ENCODE results near the gene TMEM115.

DNA sequence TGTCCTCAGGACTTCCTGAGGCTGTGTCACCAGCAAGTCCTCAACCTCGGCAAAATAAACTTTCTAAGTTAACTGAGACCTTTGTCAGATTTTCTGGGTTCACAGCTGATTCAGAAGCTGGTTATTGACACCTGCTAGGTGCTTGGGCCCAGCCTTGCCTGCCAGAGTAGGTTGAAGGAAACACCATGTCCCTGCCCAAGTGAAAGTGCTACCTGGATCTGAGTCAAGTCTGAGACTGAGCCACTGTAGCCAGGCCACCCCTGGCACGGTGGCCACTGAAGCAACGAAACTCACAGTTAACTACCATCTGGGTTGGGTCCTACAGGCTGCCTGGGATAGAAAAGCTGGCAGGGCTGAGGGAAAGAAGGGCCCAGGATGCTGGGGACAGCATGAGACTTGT is 45.0 kb downstream of the TMEM115 start:
- TF ChIP-seq, protein P1, sequence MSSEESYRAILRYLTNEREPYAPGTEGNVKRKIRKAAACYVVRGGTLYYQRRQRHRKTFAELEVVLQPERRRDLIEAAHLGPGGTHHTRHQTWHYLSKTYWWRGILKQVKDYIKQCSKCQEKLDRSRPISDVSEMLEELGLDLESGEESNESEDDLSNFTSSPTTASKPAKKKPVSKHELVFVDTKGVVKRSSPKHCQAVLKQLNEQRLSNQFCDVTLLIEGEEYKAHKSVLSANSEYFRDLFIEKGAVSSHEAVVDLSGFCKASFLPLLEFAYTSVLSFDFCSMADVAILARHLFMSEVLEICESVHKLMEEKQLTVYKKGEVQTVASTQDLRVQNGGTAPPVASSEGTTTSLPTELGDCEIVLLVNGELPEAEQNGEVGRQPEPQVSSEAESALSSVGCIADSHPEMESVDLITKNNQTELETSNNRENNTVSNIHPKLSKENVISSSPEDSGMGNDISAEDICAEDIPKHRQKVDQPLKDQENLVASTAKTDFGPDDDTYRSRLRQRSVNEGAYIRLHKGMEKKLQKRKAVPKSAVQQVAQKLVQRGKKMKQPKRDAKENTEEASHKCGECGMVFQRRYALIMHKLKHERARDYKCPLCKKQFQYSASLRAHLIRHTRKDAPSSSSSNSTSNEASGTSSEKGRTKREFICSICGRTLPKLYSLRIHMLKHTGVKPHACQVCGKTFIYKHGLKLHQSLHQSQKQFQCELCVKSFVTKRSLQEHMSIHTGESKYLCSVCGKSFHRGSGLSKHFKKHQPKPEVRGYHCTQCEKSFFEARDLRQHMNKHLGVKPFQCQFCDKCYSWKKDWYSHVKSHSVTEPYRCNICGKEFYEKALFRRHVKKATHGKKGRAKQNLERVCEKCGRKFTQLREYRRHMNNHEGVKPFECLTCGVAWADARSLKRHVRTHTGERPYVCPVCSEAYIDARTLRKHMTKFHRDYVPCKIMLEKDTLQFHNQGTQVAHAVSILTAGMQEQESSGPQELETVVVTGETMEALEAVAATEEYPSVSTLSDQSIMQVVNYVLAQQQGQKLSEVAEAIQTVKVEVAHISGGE (tag by site-specific recombination; conservative IDR thresholded peaks at IDR 0.05; ENCODE audit: low read depth) = no peak
- TF ChIP-seq ZNF223 (tag by site-specific recombination; IDR thresholded peaks at IDR 0.05) (no peak), GLIS1 (tag by site-specific recombination; IDR thresholded peaks at IDR 0.05) (no peak), ZSCAN30 (tag by site-specific recombination; IDR thresholded peaks at IDR 0.05) (no peak), KLF10 (tag by site-specific recombination; IDR thresholded peaks at IDR 0.05) (no peak)
- TF ChIP-seq, protein P2, sequence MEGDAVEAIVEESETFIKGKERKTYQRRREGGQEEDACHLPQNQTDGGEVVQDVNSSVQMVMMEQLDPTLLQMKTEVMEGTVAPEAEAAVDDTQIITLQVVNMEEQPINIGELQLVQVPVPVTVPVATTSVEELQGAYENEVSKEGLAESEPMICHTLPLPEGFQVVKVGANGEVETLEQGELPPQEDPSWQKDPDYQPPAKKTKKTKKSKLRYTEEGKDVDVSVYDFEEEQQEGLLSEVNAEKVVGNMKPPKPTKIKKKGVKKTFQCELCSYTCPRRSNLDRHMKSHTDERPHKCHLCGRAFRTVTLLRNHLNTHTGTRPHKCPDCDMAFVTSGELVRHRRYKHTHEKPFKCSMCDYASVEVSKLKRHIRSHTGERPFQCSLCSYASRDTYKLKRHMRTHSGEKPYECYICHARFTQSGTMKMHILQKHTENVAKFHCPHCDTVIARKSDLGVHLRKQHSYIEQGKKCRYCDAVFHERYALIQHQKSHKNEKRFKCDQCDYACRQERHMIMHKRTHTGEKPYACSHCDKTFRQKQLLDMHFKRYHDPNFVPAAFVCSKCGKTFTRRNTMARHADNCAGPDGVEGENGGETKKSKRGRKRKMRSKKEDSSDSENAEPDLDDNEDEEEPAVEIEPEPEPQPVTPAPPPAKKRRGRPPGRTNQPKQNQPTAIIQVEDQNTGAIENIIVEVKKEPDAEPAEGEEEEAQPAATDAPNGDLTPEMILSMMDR (tag by site-specific recombination; IDR thresholded peaks at IDR 0.05) = no peak
- TF ChIP-seq, protein P3, sequence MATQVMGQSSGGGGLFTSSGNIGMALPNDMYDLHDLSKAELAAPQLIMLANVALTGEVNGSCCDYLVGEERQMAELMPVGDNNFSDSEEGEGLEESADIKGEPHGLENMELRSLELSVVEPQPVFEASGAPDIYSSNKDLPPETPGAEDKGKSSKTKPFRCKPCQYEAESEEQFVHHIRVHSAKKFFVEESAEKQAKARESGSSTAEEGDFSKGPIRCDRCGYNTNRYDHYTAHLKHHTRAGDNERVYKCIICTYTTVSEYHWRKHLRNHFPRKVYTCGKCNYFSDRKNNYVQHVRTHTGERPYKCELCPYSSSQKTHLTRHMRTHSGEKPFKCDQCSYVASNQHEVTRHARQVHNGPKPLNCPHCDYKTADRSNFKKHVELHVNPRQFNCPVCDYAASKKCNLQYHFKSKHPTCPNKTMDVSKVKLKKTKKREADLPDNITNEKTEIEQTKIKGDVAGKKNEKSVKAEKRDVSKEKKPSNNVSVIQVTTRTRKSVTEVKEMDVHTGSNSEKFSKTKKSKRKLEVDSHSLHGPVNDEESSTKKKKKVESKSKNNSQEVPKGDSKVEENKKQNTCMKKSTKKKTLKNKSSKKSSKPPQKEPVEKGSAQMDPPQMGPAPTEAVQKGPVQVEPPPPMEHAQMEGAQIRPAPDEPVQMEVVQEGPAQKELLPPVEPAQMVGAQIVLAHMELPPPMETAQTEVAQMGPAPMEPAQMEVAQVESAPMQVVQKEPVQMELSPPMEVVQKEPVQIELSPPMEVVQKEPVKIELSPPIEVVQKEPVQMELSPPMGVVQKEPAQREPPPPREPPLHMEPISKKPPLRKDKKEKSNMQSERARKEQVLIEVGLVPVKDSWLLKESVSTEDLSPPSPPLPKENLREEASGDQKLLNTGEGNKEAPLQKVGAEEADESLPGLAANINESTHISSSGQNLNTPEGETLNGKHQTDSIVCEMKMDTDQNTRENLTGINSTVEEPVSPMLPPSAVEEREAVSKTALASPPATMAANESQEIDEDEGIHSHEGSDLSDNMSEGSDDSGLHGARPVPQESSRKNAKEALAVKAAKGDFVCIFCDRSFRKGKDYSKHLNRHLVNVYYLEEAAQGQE (tag by site-specific recombination; IDR thresholded peaks at IDR 0.05) = no peak
- TF ChIP-seq, protein P4, sequence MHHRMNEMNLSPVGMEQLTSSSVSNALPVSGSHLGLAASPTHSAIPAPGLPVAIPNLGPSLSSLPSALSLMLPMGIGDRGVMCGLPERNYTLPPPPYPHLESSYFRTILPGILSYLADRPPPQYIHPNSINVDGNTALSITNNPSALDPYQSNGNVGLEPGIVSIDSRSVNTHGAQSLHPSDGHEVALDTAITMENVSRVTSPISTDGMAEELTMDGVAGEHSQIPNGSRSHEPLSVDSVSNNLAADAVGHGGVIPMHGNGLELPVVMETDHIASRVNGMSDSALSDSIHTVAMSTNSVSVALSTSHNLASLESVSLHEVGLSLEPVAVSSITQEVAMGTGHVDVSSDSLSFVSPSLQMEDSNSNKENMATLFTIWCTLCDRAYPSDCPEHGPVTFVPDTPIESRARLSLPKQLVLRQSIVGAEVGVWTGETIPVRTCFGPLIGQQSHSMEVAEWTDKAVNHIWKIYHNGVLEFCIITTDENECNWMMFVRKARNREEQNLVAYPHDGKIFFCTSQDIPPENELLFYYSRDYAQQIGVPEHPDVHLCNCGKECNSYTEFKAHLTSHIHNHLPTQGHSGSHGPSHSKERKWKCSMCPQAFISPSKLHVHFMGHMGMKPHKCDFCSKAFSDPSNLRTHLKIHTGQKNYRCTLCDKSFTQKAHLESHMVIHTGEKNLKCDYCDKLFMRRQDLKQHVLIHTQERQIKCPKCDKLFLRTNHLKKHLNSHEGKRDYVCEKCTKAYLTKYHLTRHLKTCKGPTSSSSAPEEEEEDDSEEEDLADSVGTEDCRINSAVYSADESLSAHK (tag by site-specific recombination; IDR thresholded peaks at IDR 0.05) = no peak
- TF ChIP-seq, protein P5, sequence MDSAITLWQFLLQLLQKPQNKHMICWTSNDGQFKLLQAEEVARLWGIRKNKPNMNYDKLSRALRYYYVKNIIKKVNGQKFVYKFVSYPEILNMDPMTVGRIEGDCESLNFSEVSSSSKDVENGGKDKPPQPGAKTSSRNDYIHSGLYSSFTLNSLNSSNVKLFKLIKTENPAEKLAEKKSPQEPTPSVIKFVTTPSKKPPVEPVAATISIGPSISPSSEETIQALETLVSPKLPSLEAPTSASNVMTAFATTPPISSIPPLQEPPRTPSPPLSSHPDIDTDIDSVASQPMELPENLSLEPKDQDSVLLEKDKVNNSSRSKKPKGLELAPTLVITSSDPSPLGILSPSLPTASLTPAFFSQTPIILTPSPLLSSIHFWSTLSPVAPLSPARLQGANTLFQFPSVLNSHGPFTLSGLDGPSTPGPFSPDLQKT (IDR thresholded peaks at IDR 0.05; ENCODE audit: borderline replicate concordance, low read depth, low read length) = no peak

Data from HEK293 (cell line).